ENCODE data around the gene HS3ST2.

DNA sequence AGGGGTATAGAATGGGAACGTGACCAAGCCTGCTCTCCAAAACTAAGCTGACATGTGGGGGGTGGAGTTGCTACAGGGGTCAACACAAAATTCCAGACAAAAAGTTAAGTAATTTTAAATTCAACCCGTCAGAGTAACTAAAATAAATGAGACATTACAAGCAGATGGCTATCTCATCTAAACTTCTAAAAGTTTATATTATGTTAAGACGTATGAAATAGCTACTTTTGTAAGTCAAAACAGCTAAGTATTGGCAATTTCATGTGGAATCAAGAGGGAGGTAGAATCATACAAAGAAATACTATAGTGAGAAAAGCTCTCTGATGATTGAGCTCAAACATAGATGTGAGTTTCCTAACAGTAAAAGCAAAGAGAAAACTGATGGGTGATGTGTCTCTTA lies 113.3 kb downstream of the HS3ST2 start:
- TF ChIP-seq POLR2AphosphoS5 (IDR thresholded peaks at IDR 0.05) (no peak), POLR2A (IDR thresholded peaks at IDR 0.05; ENCODE audit: low read depth) (no peak)

Data from esophagus muscularis mucosa (tissue), 2 donors.